Stimulated activated CD4-positive, alpha-beta T cell treated with anti-CD3 and anti-CD28 coated beads, Interleukin-2, amount 100 ng/mL, for 48 hours (primary cell): ENCODE data around the gene SH3BGRL3.

Experiments
- DNase-seq, 2 donors: peaks; one replicate each; pipeline ENCODE4 v3.0.0-alpha.2; 2020

Gene SH3BGRL3

GRCh38 chr1:26278303-26278702 is 1.6 kb upstream of the SH3BGRL3 start:
- DNase-seq: no peak

GRCh38 chr1:26278724-26279455 is 996 bp upstream of the SH3BGRL3 start:
- no peak for DNase-seq

GRCh38 chr1:26280333-26281042 is 602 bp downstream of the SH3BGRL3 start:
- DNase-seq: no peak

- no peak for DNase-seq
Observed at GRCh38 chr1:26281091-26281958, 1.4 kb downstream of the SH3BGRL3 start.

GRCh38 chr1:26281971-26282370 is 2.1 kb downstream of the SH3BGRL3 start:
- DNase-seq: no peak

GRCh38 chr1:26282401-26282918 is 2.6 kb downstream of the SH3BGRL3 start:
- no peak for DNase-seq

- DNase-seq: no peak
Observed at GRCh38 chr1:26283279-26283853, 3.5 kb downstream of the SH3BGRL3 start.

GRCh38 chr1:26283871-26284596 is 4.1 kb downstream of the SH3BGRL3 start:
- DNase-seq: no peak

GRCh38 chr1:26284597-26285347 is 4.9 kb downstream of the SH3BGRL3 start:
- DNase-seq: peak; percentile 91

GRCh38 chr1:26285366-26286063 is 5.6 kb downstream of the SH3BGRL3 start:
- peak; percentile 54 to 59 for DNase-seq

- DNase-seq: no peak
Observed at GRCh38 chr1:26286064-26286416, 6.2 kb downstream of the SH3BGRL3 start.

GRCh38 chr1:26287033-26287711 is 7.3 kb downstream of the SH3BGRL3 start:
- DNase-seq: peak in 1 of 2 donors; percentile 48

GRCh38 chr1:26287811-26288210 is 7.9 kb downstream of the SH3BGRL3 start:
- DNase-seq: no peak

GRCh38 chr1:26288311-26288941 is 8.5 kb downstream of the SH3BGRL3 start:
- DNase-seq: peak; percentile 51 to 54

GRCh38 chr1:26289158-26290059 is 9.5 kb downstream of the SH3BGRL3 start:
- no peak for DNase-seq

- DNase-seq: no peak
Observed at GRCh38 chr1:26290122-26290881, 10.4 kb downstream of the SH3BGRL3 start.

- DNase-seq: no peak
Observed at GRCh38 chr1:26290882-26291261, 11.0 kb downstream of the SH3BGRL3 start.

GRCh38 chr1:26291433-26291832 is 11.5 kb downstream of the SH3BGRL3 start:
- DNase-seq: no peak
